BLaER1 (cell line): ENCODE measurements around the gene FAM241A.

Source experiments
- H3K27ac ChIP-seq: shearing (Covaris generic); formaldehyde crosslinking; 2 replicates; pipeline ENCODE4 v1.8.1; 2022
- H3K27me3 ChIP-seq: shearing (Covaris generic); formaldehyde crosslinking; 2 replicates; pipeline ENCODE4 v1.8.1; 2022
- H3K36me3 ChIP-seq: shearing (Covaris generic); formaldehyde crosslinking; 2 replicates; pipeline ENCODE4 v1.8.1; 2022
- H3K4me1 ChIP-seq: shearing (Covaris generic); formaldehyde crosslinking; 2 replicates; pipeline ENCODE4 v1.8.1; 2022
- H3K4me2 ChIP-seq: shearing (Covaris generic); formaldehyde crosslinking; 2 replicates; pipeline ENCODE4 v1.8.1; 2022
- H3K4me3 ChIP-seq: shearing (Covaris generic); formaldehyde crosslinking; 2 replicates; pipeline ENCODE4 v1.8.1; 2022
- H3K9ac ChIP-seq: shearing (Covaris generic); formaldehyde crosslinking; 2 replicates; pipeline ENCODE4 v1.8.1; 2022
- H3K9me3 ChIP-seq: shearing (Covaris generic); formaldehyde crosslinking; 2 replicates; pipeline ENCODE4 v1.8.1; 2022
- H4K20me1 ChIP-seq: shearing (Covaris generic); formaldehyde crosslinking; 2 replicates; pipeline ENCODE4 v1.8.1; 2022
- Cebpa-rat ChIP-seq: shearing (Covaris generic); IDR thresholded peaks from 2 replicates; pipeline ENCODE4 v1.8.1; 2022

The FAM241A gene

GRCh38 chr4:112130906-112131305, 14.3 kb upstream of the FAM241A start:
- H3K9ac ChIP-seq, result no peak overlapping the region
- H3K4me2 ChIP-seq, result peak overlapping the region; percentile 22; the same call in 1 of the 2 replicates

GRCh38 chr4:112136551-112136950, 8.7 kb upstream of the FAM241A start:
- H3K9ac ChIP-seq, result no peak overlapping the region
- no peaks in the 10 kb centered on the region for H4K20me1 ChIP-seq
- no peaks in the 10 kb centered on the region for H3K27me3 ChIP-seq
- no peak overlapping the region for H3K27ac ChIP-seq
- no peak for TF ChIP-seq Cebpa-rat
- H3K9me3 ChIP-seq, result no peaks in the 10 kb centered on the region
- no peak overlapping the region for H3K4me3 ChIP-seq
- no peak overlapping the region for H3K4me2 ChIP-seq
- H3K36me3 ChIP-seq, result no peaks in the 10 kb centered on the region
- H3K4me1 ChIP-seq, result peaks cover 22% of the 10 kb centered on the region

More at GRCh38 chr4:112130906-112131305, 14.3 kb upstream of the FAM241A start:
- H4K20me1 ChIP-seq, result no peaks in the 10 kb centered on the region
- H3K36me3 ChIP-seq, result no peaks in the 10 kb centered on the region
- H3K9me3 ChIP-seq, result no peaks in the 10 kb centered on the region
- H3K27ac ChIP-seq, result no peak overlapping the region
- no peak overlapping the region for H3K4me3 ChIP-seq
- no peak for TF ChIP-seq Cebpa-rat
- H3K27me3 ChIP-seq, result no peaks in the 10 kb centered on the region
- peaks cover 46% of the 10 kb centered on the region for H3K4me1 ChIP-seq

- H4K20me1 ChIP-seq, result no peaks in the 10 kb centered on the region
- no peaks in the 10 kb centered on the region for H3K9me3 ChIP-seq
- no peak overlapping the region for H3K4me3 ChIP-seq
- no peaks in the 10 kb centered on the region for H3K27me3 ChIP-seq
- no peak overlapping the region for H3K9ac ChIP-seq
- H3K4me1 ChIP-seq, result peaks cover 37% of the 10 kb centered on the region
- no peaks in the 10 kb centered on the region for H3K36me3 ChIP-seq
- no peak overlapping the region for H3K27ac ChIP-seq
- no peak for TF ChIP-seq Cebpa-rat
- no peak overlapping the region for H3K4me2 ChIP-seq
Observed at GRCh38 chr4:112138538-112138937, 6.7 kb upstream of the FAM241A start.

DNA sequence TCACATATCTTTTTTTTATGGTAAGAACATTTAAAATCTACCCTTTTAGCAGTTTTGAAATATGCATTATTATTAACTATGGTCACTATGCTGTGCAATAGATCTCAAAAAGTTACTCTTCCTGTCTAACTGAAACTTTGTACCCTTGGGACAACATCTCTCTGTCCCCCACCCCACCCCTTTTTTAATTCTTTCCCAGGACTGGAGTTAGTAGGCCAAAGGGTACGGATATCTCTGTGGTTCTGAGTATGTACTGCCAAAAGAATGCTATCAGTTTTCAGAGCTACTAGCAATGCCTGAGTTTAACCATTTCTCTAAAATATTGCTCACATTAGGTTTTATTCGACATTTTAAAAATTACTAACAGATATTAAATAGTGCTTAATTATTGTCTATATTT, 4.7 kb upstream of the FAM241A start:
- Histone ChIP-seq H3K27ac (0 out of 2 replicates have a peak overlapping the region, but pooled peaks have one; percentile 51), H3K4me2 (peak overlapping the region; percentile 64), H3K4me3 (no peak overlapping the region), H3K9me3 (no peaks in the 10 kb centered on the region), H3K36me3 (no peaks in the 10 kb centered on the region), H3K9ac (no peak overlapping the region), H3K27me3 (no peaks in the 10 kb centered on the region), H4K20me1 (no peaks in the 10 kb centered on the region), H3K4me1 (peaks cover 47% of the 10 kb centered on the region)
- TF ChIP-seq Cebpa-rat, result no peak

DNA sequence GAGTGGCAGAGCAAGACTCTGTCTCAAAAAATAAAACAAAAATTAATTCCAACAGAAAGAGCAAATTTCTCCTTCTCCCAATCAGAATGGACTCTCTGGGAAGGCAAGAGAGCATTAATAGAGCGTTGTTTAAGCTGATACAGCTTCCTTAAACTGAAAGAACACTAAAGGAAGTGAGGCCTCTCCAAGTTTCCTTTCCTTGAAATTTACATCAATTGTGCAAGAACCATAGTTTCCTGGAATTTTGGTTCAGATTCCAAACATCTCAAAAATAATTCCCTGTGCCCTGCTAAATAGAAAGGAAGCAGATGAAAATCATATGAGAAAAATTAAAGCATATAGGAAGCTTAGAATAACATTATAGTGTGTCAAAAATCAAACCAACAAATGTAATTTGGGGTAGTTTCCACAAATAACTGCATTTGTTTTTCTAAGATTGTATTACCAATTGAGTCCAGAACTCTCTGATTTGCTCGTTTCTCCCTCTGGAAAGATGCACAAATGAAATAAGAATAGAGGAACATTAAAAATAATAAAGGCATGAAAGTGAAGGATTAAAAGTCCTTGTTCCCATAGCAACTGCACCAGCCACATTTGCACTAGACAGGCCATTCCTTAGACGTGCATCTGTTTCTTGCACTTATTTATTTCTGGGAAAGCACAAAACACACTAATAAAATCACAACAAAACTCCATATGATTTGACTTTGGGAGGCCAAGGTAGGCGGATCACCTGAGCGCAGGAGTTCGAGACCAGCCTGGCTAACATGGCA, 3.7 kb upstream of the FAM241A start:
- Histone ChIP-seq H3K4me3 (no peak overlapping the region), H3K36me3 (no peaks in the 10 kb centered on the region), H4K20me1 (no peaks in the 10 kb centered on the region), H3K9me3 (no peaks in the 10 kb centered on the region), H3K4me1 (peaks cover 48% of the 10 kb centered on the region), H3K27ac (peak overlapping the region; percentile 51; the same call in 1 of the 2 replicates), H3K27me3 (no peaks in the 10 kb centered on the region), H3K4me2 (peak overlapping the region; percentile 64), H3K9ac (no peak overlapping the region)
- no peak for TF ChIP-seq Cebpa-rat

- Histone ChIP-seq H3K9ac (no peak overlapping the region), H3K27ac (no peak overlapping the region), H3K4me3 (no peak overlapping the region), H3K36me3 (no peaks in the 10 kb centered on the region), H3K9me3 (no peaks in the 10 kb centered on the region), H3K27me3 (no peaks in the 10 kb centered on the region), H3K4me1 (peaks cover 54% of the 10 kb centered on the region), H4K20me1 (no peaks in the 10 kb centered on the region), H3K4me2 (peak overlapping the region; percentile 64)
- no peak for TF ChIP-seq Cebpa-rat
Observed at GRCh38 chr4:112142182-112142581, 3.1 kb upstream of the FAM241A start.

- Histone ChIP-seq H3K27ac (no peak overlapping the region), H3K4me1 (peaks cover 70% of the 10 kb centered on the region)
- no peak for TF ChIP-seq Cebpa-rat
Observed at GRCh38 chr4:112143781-112144180, 1.5 kb upstream of the FAM241A start.

GRCh38 chr4:112144546-112145325, 518 bp upstream of the FAM241A start:
- Histone ChIP-seq H3K4me2 (peak overlapping the region; percentile 44; the same call in 1 of the 2 replicates), H3K4me3 (no peak overlapping the region; the same call in 1 of the 2 replicates)
- no peak for TF ChIP-seq Cebpa-rat

More at GRCh38 chr4:112143781-112144180, 1.5 kb upstream of the FAM241A start:
- Histone ChIP-seq H4K20me1 (peaks cover 12% of the 10 kb centered on the region), H3K4me3 (no peak overlapping the region), H3K9ac (no peak overlapping the region), H3K27me3 (no peaks in the 10 kb centered on the region), H3K4me2 (no peak overlapping the region), H3K36me3 (no peaks in the 10 kb centered on the region), H3K9me3 (no peaks in the 10 kb centered on the region)

GRCh38 chr4:112145790-112146501, 692 bp downstream of the FAM241A start:
- peaks cover 19% of the 10 kb centered on the region for H4K20me1 ChIP-seq
- H3K4me1 ChIP-seq, result peaks cover 65% of the 10 kb centered on the region
- peak overlapping the region; percentile 88 for H3K27ac ChIP-seq
- TF ChIP-seq Cebpa-rat, result peak; percentile 81; the same call in 1 of the 2 replicates
- H3K4me2 ChIP-seq, result peak overlapping the region; percentile 93
- no peaks in the 10 kb centered on the region for H3K27me3 ChIP-seq
- peak overlapping the region; percentile 90 for H3K9ac ChIP-seq
- H3K9me3 ChIP-seq, result no peaks in the 10 kb centered on the region
- H3K4me3 ChIP-seq, result peak overlapping the region; percentile 99
- peaks cover 2% of the 10 kb centered on the region; the same call in 1 of the 2 replicates for H3K36me3 ChIP-seq

More at GRCh38 chr4:112144546-112145325, 518 bp upstream of the FAM241A start:
- Histone ChIP-seq H3K4me1 (peaks cover 76% of the 10 kb centered on the region), H3K9ac (no peak overlapping the region), H3K27me3 (no peaks in the 10 kb centered on the region), H3K27ac (no peak overlapping the region), H4K20me1 (peaks cover 12% of the 10 kb centered on the region), H3K36me3 (no peaks in the 10 kb centered on the region; the same call in 1 of the 2 replicates), H3K9me3 (no peaks in the 10 kb centered on the region)
